Endothelial cell of umbilical vein (primary cell): ENCODE measurements around the gene RALGAPA1.
A peak's percentile ranks its signal among the peaks of the same experiment; 100 is the strongest.

Source experiments
- CTCF ChIP-seq, 2 donors: IDR thresholded peaks; 1 replicate in 1 of 2; 2 replicates in 1 of 2; pipeline ENCODE4 v1.5.1; 2011; ENCODE audit warnings: low read length in 2 of 2, mild to moderate bottlenecking in 2 of 2, moderate library complexity in 2 of 2, control low read depth in 1 of 2, inconsistent platforms in 1 of 2, low read depth in 1 of 2; ENCODE audit not compliant: insufficient read depth in 1 of 2; ENCODE audit errors: extremely low read depth in 1 of 2
- EZH2 ChIP-seq: IDR thresholded peaks from 2 replicates; pipeline ENCODE4 v1.6.1; 2012; ENCODE audit warnings: borderline replicate concordance, low read depth, mild to moderate bottlenecking, moderate library complexity, low read length, inconsistent platforms; ENCODE audit not compliant: severe bottlenecking
- FOS ChIP-seq: IDR thresholded peaks from 2 replicates; pipeline ENCODE4 v1.6.1; 2011; ENCODE audit warnings: mild to moderate bottlenecking, low read length, moderate library complexity, borderline replicate concordance; ENCODE audit not compliant: insufficient read depth
- GATA2 ChIP-seq: IDR thresholded peaks from 2 replicates; pipeline ENCODE4 v1.7.0; 2011; ENCODE audit warnings: low read depth, mild to moderate bottlenecking, moderate library complexity, mixed read lengths, low read length; ENCODE audit not compliant: insufficient read length, insufficient read depth
- JUN ChIP-seq: IDR thresholded peaks from 2 replicates; pipeline ENCODE4 v1.6.1; 2011; ENCODE audit warnings: borderline replicate concordance, low read depth; ENCODE audit not compliant: insufficient read length, insufficient read depth
- MYC ChIP-seq: IDR thresholded peaks from one replicate; pipeline ENCODE4 v1.6.1; 2011; ENCODE audit warnings: mild to moderate bottlenecking, low read depth, low read length
- POLR2A ChIP-seq: IDR thresholded peaks from 2 replicates; pipeline ENCODE4 v1.6.1; 2012; ENCODE audit warnings: low read depth, mild to moderate bottlenecking, control low read depth, low read length
- POLR2AphosphoS5 ChIP-seq: IDR thresholded peaks from 2 replicates; pipeline ENCODE4 v1.6.1; 2012; ENCODE audit warnings: low read depth, mild to moderate bottlenecking, control low read depth, low read length, moderate library complexity; ENCODE audit not compliant: insufficient read depth
- TF ChIP-seq, protein P1 (sequence below): IDR thresholded peaks from 2 replicates; pipeline ENCODE4 v1.6.1; 2011; ENCODE audit not compliant: insufficient read depth, insufficient read length

- TF ChIP-seq CTCF (IDR thresholded peaks at IDR 0.05; ENCODE audit: extremely low read depth in 1 of 2, insufficient read depth in 1 of 2, low read depth in 1 of 2, low read length in 2 of 2) = no peak
- no peak for TF ChIP-seq POLR2A
- TF ChIP-seq EZH2 = peak; percentile 72
- no peak for TF ChIP-seq GATA2
- TF ChIP-seq, protein P1, sequence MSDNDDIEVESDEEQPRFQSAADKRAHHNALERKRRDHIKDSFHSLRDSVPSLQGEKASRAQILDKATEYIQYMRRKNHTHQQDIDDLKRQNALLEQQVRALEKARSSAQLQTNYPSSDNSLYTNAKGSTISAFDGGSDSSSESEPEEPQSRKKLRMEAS = peak; percentile 43
- TF ChIP-seq POLR2AphosphoS5 = peak; percentile 72
- TF ChIP-seq MYC = no peak
- peak; percentile 13 for TF ChIP-seq FOS
- no peak for TF ChIP-seq JUN
Observed at GRCh38 chr14:35534873-35535482, 274.1 kb downstream of the RALGAPA1 start.
